PFSK-1 (cell line): ENCODE results near the gene CROCC2.

Experiments
- POLR2AphosphoS5 ChIP-seq: IDR thresholded peaks from 2 replicates; pipeline ENCODE4 v1.6.1; 2012; ENCODE audit warnings: low read depth, mild to moderate bottlenecking, control low read depth, low read length, moderate library complexity
- TAF1 ChIP-seq: IDR thresholded peaks from 2 replicates; pipeline ENCODE4 v1.6.1; 2012; ENCODE audit warnings: low read length, control low read depth, borderline replicate concordance; ENCODE audit not compliant: insufficient read depth
- TF ChIP-seq, protein P1 (sequence below), 2 experiments: IDR thresholded peaks; 2 replicates each; pipeline versions ENCODE4 v1.6.1 to v1.8.0; 2011 to 2012; ENCODE audit warnings: low read depth in 2 of 2, low read length in 2 of 2, control low read depth in 1 of 2, inconsistent platforms in 1 of 2, mild to moderate bottlenecking in 1 of 2, moderate library complexity in 1 of 2; ENCODE audit not compliant: insufficient read depth in 1 of 2

- TF ChIP-seq TAF1 = no peak
- TF ChIP-seq POLR2AphosphoS5 = no peak
- TF ChIP-seq, protein P1, sequence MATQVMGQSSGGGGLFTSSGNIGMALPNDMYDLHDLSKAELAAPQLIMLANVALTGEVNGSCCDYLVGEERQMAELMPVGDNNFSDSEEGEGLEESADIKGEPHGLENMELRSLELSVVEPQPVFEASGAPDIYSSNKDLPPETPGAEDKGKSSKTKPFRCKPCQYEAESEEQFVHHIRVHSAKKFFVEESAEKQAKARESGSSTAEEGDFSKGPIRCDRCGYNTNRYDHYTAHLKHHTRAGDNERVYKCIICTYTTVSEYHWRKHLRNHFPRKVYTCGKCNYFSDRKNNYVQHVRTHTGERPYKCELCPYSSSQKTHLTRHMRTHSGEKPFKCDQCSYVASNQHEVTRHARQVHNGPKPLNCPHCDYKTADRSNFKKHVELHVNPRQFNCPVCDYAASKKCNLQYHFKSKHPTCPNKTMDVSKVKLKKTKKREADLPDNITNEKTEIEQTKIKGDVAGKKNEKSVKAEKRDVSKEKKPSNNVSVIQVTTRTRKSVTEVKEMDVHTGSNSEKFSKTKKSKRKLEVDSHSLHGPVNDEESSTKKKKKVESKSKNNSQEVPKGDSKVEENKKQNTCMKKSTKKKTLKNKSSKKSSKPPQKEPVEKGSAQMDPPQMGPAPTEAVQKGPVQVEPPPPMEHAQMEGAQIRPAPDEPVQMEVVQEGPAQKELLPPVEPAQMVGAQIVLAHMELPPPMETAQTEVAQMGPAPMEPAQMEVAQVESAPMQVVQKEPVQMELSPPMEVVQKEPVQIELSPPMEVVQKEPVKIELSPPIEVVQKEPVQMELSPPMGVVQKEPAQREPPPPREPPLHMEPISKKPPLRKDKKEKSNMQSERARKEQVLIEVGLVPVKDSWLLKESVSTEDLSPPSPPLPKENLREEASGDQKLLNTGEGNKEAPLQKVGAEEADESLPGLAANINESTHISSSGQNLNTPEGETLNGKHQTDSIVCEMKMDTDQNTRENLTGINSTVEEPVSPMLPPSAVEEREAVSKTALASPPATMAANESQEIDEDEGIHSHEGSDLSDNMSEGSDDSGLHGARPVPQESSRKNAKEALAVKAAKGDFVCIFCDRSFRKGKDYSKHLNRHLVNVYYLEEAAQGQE (IDR thresholded peaks at IDR 0.05; ENCODE audit: insufficient read depth in 1 of 2, low read depth in 2 of 2, low read length in 2 of 2) = no peak
Measured at GRCh38 chr2:240926516-240927389, 20.6 kb downstream of the CROCC2 start.
